ENCODE measurements around the gene KSR2.

The KSR2 gene

GRCh38 chr12:117742721-117743120, 226.1 kb downstream of the KSR2 start:
- ChIA-PET CTCF (no interaction called here), POLR2A (no interaction called here)
- H3K27ac ChIP-seq (ENCODE audit: extremely low read depth, low read depth, low read length): no peak overlapping the region
- H3K4me1 ChIP-seq (ENCODE audit: control insufficient read depth, insufficient read depth, low read length): no peaks in the 10 kb centered on the region
- H3K36me3 ChIP-seq (ENCODE audit: control insufficient read depth in 2 of 2, insufficient read depth in 1 of 2, low read length in 2 of 2): no peaks in the 10 kb centered on the region
- H3K9me3 ChIP-seq (ENCODE audit: control insufficient read depth, insufficient read depth, low read depth, low read length): no peaks in the 10 kb centered on the region
- TF ChIP-seq TSHZ1 (tag by site-specific recombination; IDR thresholded peaks at IDR 0.05; ENCODE audit: borderline replicate concordance): no peak
- TF ChIP-seq ZNF37A (tag by site-specific recombination; IDR thresholded peaks at IDR 0.05): no peak
- TF ChIP-seq TCF7L2 (IDR thresholded peaks at IDR 0.05; ENCODE audit: borderline replicate concordance, low read depth, low read length): no peak
- TF ChIP-seq SP3 (tag by site-specific recombination; IDR thresholded peaks at IDR 0.05): no peak
- no peak for TF ChIP-seq ZNF311 (tag by site-specific recombination; IDR thresholded peaks at IDR 0.05; ENCODE audit: borderline replicate concordance)
- H3K4me3 ChIP-seq (ENCODE audit: low read depth, low read length): no peak overlapping the region

- POLR2A ChIA-PET: no interaction called here
- TF ChIP-seq ZFP69B (tag by site-specific recombination; IDR thresholded peaks at IDR 0.05) (no peak), ZNF580 (tag by site-specific recombination; IDR thresholded peaks at IDR 0.05) (no peak), ZSCAN18 (tag by site-specific recombination; IDR thresholded peaks at IDR 0.05) (no peak), ZNF629 (tag by site-specific recombination; IDR thresholded peaks at IDR 0.05) (peak; percentile 47; the same call in 1 of the 2 replicates), PRDM4 (tag by site-specific recombination; IDR thresholded peaks at IDR 0.05) (no peak), REPIN1 (tag by site-specific recombination; IDR thresholded peaks at IDR 0.05; ENCODE audit: low read depth) (no peak)
- Histone ChIP-seq H3K36me3 (ENCODE audit: control insufficient read depth in 2 of 2, insufficient read depth in 1 of 2, low read length in 2 of 2) (no peaks in the 10 kb centered on the region), H3K4me1 (ENCODE audit: control insufficient read depth, insufficient read depth, low read length) (no peaks in the 10 kb centered on the region), H3K4me3 (ENCODE audit: low read depth, low read length) (no peak overlapping the region), H3K9me3 (ENCODE audit: control insufficient read depth, insufficient read depth, low read depth, low read length) (no peaks in the 10 kb centered on the region), H3K27ac (ENCODE audit: extremely low read depth, low read depth, low read length) (no peak overlapping the region)
- CTCF ChIA-PET: interaction anchor here (0.7 kb wide), 1 partner anchor 1605 kb away, joined by 3 read pairs; no protein-coding TSS in a partner anchor
Measured at GRCh38 chr12:117738233-117738632, 230.6 kb downstream of the KSR2 start.

GRCh38 chr12:117733549-117733805, 235.3 kb downstream of the KSR2 start:
- POLR2A ChIA-PET: no interaction called here
- Histone ChIP-seq H3K4me3 (ENCODE audit: low read depth, low read length) (no peak overlapping the region), H3K27ac (ENCODE audit: extremely low read depth, low read depth, low read length) (no peak overlapping the region), H3K9me3 (ENCODE audit: control insufficient read depth, insufficient read depth, low read depth, low read length) (no peaks in the 10 kb centered on the region), H3K4me1 (ENCODE audit: control insufficient read depth, insufficient read depth, low read length) (no peaks in the 10 kb centered on the region), H3K36me3 (ENCODE audit: control insufficient read depth in 2 of 2, insufficient read depth in 1 of 2, low read length in 2 of 2) (no peaks in the 10 kb centered on the region)
- no peak for TF ChIP-seq GLI2 (tag by site-specific recombination; IDR thresholded peaks at IDR 0.05; ENCODE audit: borderline replicate concordance, low read depth)
- TF ChIP-seq ZNF488 (tag by site-specific recombination; IDR thresholded peaks at IDR 0.05): no peak
- CTCF ChIA-PET: no interaction called here

All from HEK293 (cell line).